DOHH2 (cell line): ENCODE data around the gene PDE11A.
"Not testable (repeated sequence)": the region's sequence is repeated elsewhere in the genome, so short reads cannot be mapped to it uniquely, and the experiment has no call there.

Experiments used
- CTCF ChIP-seq: fragments of 200-600 bp; sonication (generic); IDR thresholded peaks from one replicate; pipeline ENCODE4 v1.5.1; 2014; ENCODE audit warnings: antibody characterized with exemption, mild to moderate bottlenecking, low read depth, low read length; ENCODE audit not compliant: poor library complexity, severe bottlenecking
- EZH2phosphoT487 ChIP-seq: fragments of 200-600 bp; sonication (generic); IDR thresholded peaks from 2 replicates; pipeline ENCODE4 v1.6.1; 2017; ENCODE audit warnings: borderline replicate concordance, mild to moderate bottlenecking, antibody characterized with exemption, low read length, moderate library complexity, mixed read lengths

GRCh38 chr2:177835418-177836204 lies 237.0 kb downstream of the PDE11A start:
- not testable (repeated sequence) for TF ChIP-seq CTCF, EZH2phosphoT487
